T47D (cell line): ENCODE data around the gene SCART1.
"Not testable (repeated sequence)": the region's sequence is repeated elsewhere in the genome, so short reads cannot be mapped to it uniquely, and the experiment has no call there.

Source experiments
- DNase-seq, 2 experiments: peaks; one replicate each; pipeline versions ENCODE4 v3.0.0 to v3.0.0-alpha.2; 2011 to 2012; ENCODE audit warnings: low read depth in 1 of 2, low spot score in 1 of 2
- JUND ChIP-seq: IDR thresholded peaks from 2 replicates; pipeline ENCODE4 v1.6.1; 2012; ENCODE audit warnings: low read depth
- in situ Hi-C: cut with HindIII; loops from 2 replicates; pipeline ENCODE4 v1.10.0; 2016; ENCODE audit warnings: low sequenced_read_pairs, low pct_unique_long_range_greater_than_20kb

SCART1 gene

DNA sequence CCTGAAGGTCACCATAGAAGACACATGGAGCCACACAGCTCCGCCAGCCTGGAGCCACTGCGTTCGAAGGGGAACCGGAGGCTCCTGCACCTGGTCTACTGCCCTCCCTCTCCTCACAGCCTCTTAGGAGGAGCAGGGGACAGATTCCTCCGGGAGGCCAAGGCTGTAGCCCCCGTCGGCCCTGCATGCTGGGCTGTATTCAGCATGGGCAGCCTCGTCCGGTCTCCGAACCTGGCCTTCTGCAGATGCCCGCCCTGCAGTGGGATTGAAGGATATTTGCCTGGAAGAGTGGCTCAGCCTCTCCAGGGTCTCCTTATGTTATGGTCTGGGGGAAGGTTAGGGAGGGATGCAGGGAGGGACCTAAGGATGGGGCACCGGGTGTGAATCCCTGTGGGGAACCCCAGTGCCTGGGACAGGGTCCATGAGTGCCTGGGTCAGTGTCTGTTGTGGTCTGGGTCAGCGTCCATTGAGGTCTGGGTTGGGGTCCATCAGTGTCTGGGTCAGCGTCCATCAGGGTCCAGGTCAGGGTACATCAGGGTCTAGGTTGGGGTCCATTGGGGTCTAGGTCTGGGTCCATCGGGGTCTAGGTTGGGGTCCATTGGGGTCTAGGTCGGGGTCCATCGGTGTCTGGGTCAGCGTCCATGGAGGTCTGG lies 13.0 kb upstream of the SCART1 start:
- no peak for DNase-seq
- TF ChIP-seq JUND: no peak
- in situ Hi-C loops: no loop called here

DNA sequence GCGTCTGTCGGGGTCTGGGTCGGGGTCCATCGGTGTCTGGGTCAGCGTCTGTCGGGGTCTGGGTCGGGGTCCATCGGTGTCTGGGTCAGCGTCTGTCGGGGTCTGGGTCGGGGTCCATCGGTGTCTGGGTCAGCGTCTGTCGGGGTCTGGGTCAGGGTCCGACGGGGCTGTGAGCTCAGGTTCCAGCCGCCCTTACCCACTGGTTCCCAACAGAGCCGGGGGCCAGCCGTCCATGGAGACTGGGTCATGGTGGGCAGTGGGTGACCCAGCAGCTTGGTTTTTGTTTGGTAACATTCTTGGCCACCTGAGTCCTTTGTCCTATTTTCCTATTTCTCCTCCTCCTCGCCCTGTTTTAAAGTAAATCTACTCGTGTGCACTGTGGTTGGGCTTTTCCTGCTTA lies 12.4 kb upstream of the SCART1 start:
- DNase-seq, in situ Hi-C loops: not testable (repeated sequence)

- no peak for TF ChIP-seq JUND
- in situ Hi-C loops: no loop called here
- no peak for DNase-seq
Measured at GRCh38 chr10:133441780-133442179, 12.0 kb upstream of the SCART1 start.

GRCh38 chr10:133442191-133442966 lies 11.4 kb upstream of the SCART1 start:
- in situ Hi-C loops: no loop called here
- DNase-seq: no peak
- TF ChIP-seq JUND: no peak

DNA sequence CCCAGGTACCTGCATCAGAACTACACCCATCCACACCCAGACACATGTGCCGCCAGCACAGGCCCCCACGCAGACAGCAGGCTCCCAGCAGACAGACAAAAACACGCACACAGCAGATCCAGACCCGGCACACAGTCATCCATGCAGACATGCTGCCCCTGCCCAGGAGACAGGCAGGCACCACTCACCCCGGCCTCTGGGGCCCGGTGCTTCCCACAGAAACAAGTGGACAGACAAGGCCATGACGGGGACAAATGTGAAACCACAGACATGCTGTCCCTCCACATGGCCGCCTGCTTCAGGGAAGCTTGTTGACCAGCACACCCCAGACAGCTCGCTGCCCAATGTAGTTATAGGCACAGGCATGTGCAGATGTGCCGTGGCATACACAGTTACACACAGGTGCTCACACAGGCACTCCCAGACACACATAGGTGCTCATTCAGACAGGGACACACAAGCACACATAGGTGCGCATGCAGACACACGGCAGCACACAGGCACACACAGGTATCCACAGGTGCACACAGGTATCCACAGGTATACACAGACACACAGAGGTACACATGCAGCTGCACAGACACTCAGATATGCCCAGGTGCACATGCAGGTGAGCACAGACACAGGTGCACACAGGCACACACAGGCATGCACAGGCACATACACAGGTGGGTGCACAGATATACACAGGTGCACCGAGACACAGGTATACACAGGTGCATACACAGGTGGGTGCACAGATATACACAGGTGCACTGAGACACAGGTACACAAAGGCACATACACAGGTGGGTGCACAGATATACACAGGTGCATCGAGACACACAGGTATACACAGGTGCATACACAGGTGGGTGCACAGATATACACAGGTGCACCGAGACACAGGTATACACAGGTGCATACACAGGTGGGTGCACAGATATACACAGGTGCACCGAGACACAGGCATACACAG lies 10.5 kb upstream of the SCART1 start:
- no peak for DNase-seq

GRCh38 chr10:133444342-133445267 lies 9.1 kb upstream of the SCART1 start:
- TF ChIP-seq JUND: no peak
- in situ Hi-C loops: no loop called here
- no peak for DNase-seq

More for the DNA sequence above, 10.5 kb upstream of the SCART1 start:
- in situ Hi-C loops: no loop called here
- no peak for TF ChIP-seq JUND

DNA sequence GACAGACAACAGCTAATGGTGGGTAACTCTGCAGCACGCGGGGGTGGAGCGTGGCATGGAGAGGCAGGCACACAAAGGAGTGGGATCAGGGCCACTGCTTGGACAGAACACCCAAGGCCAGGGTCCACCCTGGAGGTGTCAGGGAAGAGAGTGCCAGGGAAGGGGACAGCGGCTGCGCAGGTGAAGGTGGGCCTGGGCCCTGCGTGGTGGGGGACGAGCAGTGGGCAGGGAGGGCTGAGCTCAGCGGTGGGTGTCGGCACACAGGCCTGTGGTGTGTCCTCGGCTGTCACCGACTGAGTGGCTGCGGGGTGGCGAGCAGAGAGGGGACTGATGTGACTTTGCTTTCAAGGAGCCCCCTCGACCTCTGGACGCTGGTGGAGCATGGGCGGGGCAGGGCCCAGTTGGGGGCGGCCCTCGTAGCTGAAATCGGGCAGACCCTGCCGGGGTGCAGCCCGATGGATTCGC lies 8.4 kb upstream of the SCART1 start:
- no peak for TF ChIP-seq JUND
- in situ Hi-C loops: no loop called here

GRCh38 chr10:133445751-133446708 lies 7.7 kb upstream of the SCART1 start:
- no peak for DNase-seq
- no peak for TF ChIP-seq JUND
- in situ Hi-C loops: no loop called here

More for the DNA sequence above, 8.4 kb upstream of the SCART1 start:
- DNase-seq: no peak

DNA sequence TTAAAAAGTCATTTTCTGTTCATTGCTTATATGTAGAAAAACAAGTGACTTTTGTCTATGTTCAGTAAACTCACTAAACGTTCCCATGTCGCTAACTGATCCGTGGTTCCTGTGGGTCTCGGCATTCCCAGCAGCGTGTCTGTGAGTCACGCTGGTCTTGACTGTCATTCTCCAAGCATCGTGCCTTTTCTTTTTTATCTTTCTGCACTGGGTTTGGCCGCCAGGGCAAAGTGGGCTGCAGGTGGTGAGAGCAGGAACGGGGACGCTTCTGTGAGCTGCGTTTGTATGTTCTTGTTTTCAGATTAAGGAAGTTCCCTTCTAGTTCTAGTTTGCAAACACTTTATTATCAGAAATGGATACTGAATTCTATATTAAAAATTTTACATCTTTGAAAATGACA lies 6.8 kb upstream of the SCART1 start:
- in situ Hi-C loops: no loop called here
- DNase-seq: no peak
- TF ChIP-seq JUND: no peak

GRCh38 chr10:133448120-133448519 lies 5.6 kb upstream of the SCART1 start:
- no peak for TF ChIP-seq JUND

GRCh38 chr10:133451346-133451745 lies 2.4 kb upstream of the SCART1 start:
- DNase-seq: no peak
- TF ChIP-seq JUND: no peak
- in situ Hi-C loops: no loop called here

More at GRCh38 chr10:133448120-133448519, 5.6 kb upstream of the SCART1 start:
- in situ Hi-C loops: no loop called here
- no peak for DNase-seq
